ENCODE results near the gene CTNNA2.
A peak's percentile ranks its signal among the peaks of the same experiment; 100 is the strongest.
"Not testable (repeated sequence)": the region's sequence is repeated elsewhere in the genome, so short reads cannot be mapped to it uniquely, and the experiment has no call there.

Gene CTNNA2

GRCh38 chr2:80053522-80054345 lies 540.9 kb downstream of the CTNNA2 start:
- DNase-seq = peak; percentile 34

GRCh38 chr2:80054346-80054675 lies 541.5 kb downstream of the CTNNA2 start:
- peak; percentile 48 for DNase-seq

GRCh38 chr2:80057956-80058355 lies 545.1 kb downstream of the CTNNA2 start:
- no peak for DNase-seq

GRCh38 chr2:80058562-80058961 lies 545.7 kb downstream of the CTNNA2 start:
- DNase-seq = no peak

GRCh38 chr2:80059447-80059846 lies 546.6 kb downstream of the CTNNA2 start:
- DNase-seq = peak; percentile 6

- DNase-seq = no peak
Observed at GRCh38 chr2:80061881-80062280, 549.0 kb downstream of the CTNNA2 start.

- no peak for DNase-seq
Observed at GRCh38 chr2:80062298-80062697, 549.4 kb downstream of the CTNNA2 start.

- peak; percentile 37 for DNase-seq
Observed at GRCh38 chr2:80068038-80068731, 555.3 kb downstream of the CTNNA2 start.

GRCh38 chr2:80070587-80070986 lies 557.7 kb downstream of the CTNNA2 start:
- DNase-seq = no peak

GRCh38 chr2:80071941-80072340 lies 559.1 kb downstream of the CTNNA2 start:
- DNase-seq = no peak

GRCh38 chr2:80073134-80073561 lies 560.3 kb downstream of the CTNNA2 start:
- DNase-seq = peak; percentile 24

GRCh38 chr2:80074321-80075070 lies 561.6 kb downstream of the CTNNA2 start:
- no peak for DNase-seq

GRCh38 chr2:80075719-80076118 lies 562.9 kb downstream of the CTNNA2 start:
- no peak for DNase-seq

- DNase-seq = no peak
Observed at GRCh38 chr2:80078290-80079036, 565.6 kb downstream of the CTNNA2 start.

GRCh38 chr2:80080957-80081356 lies 568.1 kb downstream of the CTNNA2 start:
- DNase-seq = no peak

GRCh38 chr2:80086831-80087230 lies 574.0 kb downstream of the CTNNA2 start:
- no peak for DNase-seq

GRCh38 chr2:80091237-80091636 lies 578.4 kb downstream of the CTNNA2 start:
- no peak for DNase-seq

GRCh38 chr2:80092474-80092873 lies 579.6 kb downstream of the CTNNA2 start:
- no peak for DNase-seq

- not testable (repeated sequence) for DNase-seq
Observed at GRCh38 chr2:80098503-80098902, 585.7 kb downstream of the CTNNA2 start.

GRCh38 chr2:80102026-80102425 lies 589.2 kb downstream of the CTNNA2 start:
- no peak for DNase-seq

GRCh38 chr2:80105015-80105640 lies 592.3 kb downstream of the CTNNA2 start:
- DNase-seq = no peak

- no peak for DNase-seq
Observed at GRCh38 chr2:80111185-80111584, 598.3 kb downstream of the CTNNA2 start.

All from NCI-H1105 treated with DMSO at 0.1 percent for 48 hours (cell line).